Heart left ventricle (tissue), 16 donors: ENCODE measurements around the gene DNTT. TPM values are rescaled to one million over a fixed set of nuclear protein-coding genes. Genes with fewer than 3 reads are reported as not detected.

ENCODE experiments used
- ATAC-seq, 4 donors: fragments of 200-7000 bp; cut with Tn5 transposase; one replicate each; pipeline ENCODE4 v1.9.1; 2020 to 2022; ENCODE audit warnings: moderate library complexity in 4 of 4, mild to moderate bottlenecking in 3 of 4, moderate number of reproducible peaks in 1 of 4
- DNase-seq, 5 donors: peaks; one replicate each; pipeline ENCODE4 v3.0.0-alpha.2; 2020
- H3K27ac ChIP-seq, 12 donors: fragments of 200-600 bp; sonication (generic) in 4 of 12; one replicate each; pipeline versions ENCODE4 v1.5.0 to v1.8.0; 2016 to 2022; ENCODE audit warnings: mild to moderate bottlenecking in 2 of 12
- H3K27me3 ChIP-seq, 9 donors: fragments of 200-600 bp; sonication (generic) in 2 of 9; one replicate each; pipeline versions ENCODE4 v1.5.1 to v1.8.0; 2016 to 2022; ENCODE audit warnings: mild to moderate bottlenecking in 3 of 9
- H3K36me3 ChIP-seq, 9 donors: fragments of 200-600 bp; sonication (generic) in 2 of 9; one replicate each; pipeline versions ENCODE4 v1.5.0 to v1.8.0; 2018 to 2022; ENCODE audit warnings: mild to moderate bottlenecking in 2 of 9
- H3K4me1 ChIP-seq, 12 donors: fragments of 200-600 bp; sonication (generic) in 4 of 12; one replicate each; pipeline versions ENCODE4 v1.5.0 to v1.8.0; 2016 to 2022; ENCODE audit warnings: mild to moderate bottlenecking in 3 of 12
- H3K4me3 ChIP-seq, 12 donors: fragments of 200-600 bp; sonication (generic) in 4 of 12; one replicate each; pipeline versions ENCODE4 v1.5.0 to v1.8.0; 2017 to 2022; ENCODE audit warnings: mild to moderate bottlenecking in 9 of 12, moderate library complexity in 4 of 12
- H3K9me3 ChIP-seq, 12 donors: fragments of 200-600 bp; sonication (generic) in 4 of 12; one replicate each; pipeline versions ENCODE4 v1.5.0 to v1.8.0; 2016 to 2022; ENCODE audit warnings: mild to moderate bottlenecking in 1 of 12
- POLR2A ChIP-seq, 2 donors: fragments of 450-650 bp; IDR thresholded peaks; one replicate each; pipeline ENCODE4 v1.6.1; 2017; ENCODE audit warnings: antibody characterized with exemption in 2 of 2, mild to moderate bottlenecking in 2 of 2, moderate library complexity in 2 of 2
- WGBS, 4 donors: extraction: QIAGEN DNeasy Blood & Tissue Kit in 2 of 4; methylation state at CpG; one replicate each; pipeline versions ENCODE4 v1.1.5 to v1.1.7; 2013 to 2018; 5-methylcytosine and 5-hydroxymethylcytosine counted together
- intact Hi-C, 10 donors: fragments of 100-400 bp; cut with DNase I; formaldehyde crosslinking; loops; one replicate each; pipeline versions ENCODE4 v1.11.1 to v1.14.2; 2022
- polyA plus RNA-seq, 2 donors: library from polyadenylated mRNA; stranded (reverse); fragments of 200-250 nt; gene quantifications; one replicate each; pipeline ENCODE4 v1.2.3, GENCODE V29; 2013
- total RNA-seq, 9 donors: library from RNA; depleted of rRNA in 2 of 9; stranded (reverse); fragments of >200 nt in 2 of 9; fragmentation: NEBNext Ultra II Directional in 3 of 9; extraction: Animal tissue kit (Norgen Biotek cat#: 25700) in 3 of 9; gene quantifications; one replicate each; pipeline versions ENCODE4 v1.1.0 to v1.2.4, GENCODE V29; 2016 to 2023
- TF ChIP-seq, protein P1 (sequence below), 12 donors: fragments of 200-600 bp; sonication (generic) in 4 of 12; IDR thresholded peaks; one replicate each; pipeline versions ENCODE4 v1.5.0 to v1.8.0; 2018 to 2022; ENCODE audit warnings: antibody characterized with exemption in 12 of 12, mild to moderate bottlenecking in 5 of 12
- donor health status: ischemic (EF 13 %, LVEDD 7.1; RV severe dilation, severe dysfunction).
- donor health status: healthy with polysubstance abuse.
- donor health status: DM: no; HTN: yes; CAD: no.
- donor health status: DM: no; HTN: no; CAD: no.
- donor health status: ischemic (EF 25% LVEDD 6.9; RV normal size, moderate dysfunction).
- donor health status: ischemic (EF 25% LVEDD 5.7; RV mildly dilated, moderate dysfunction).
- donor health status: healthy.
- donor health status: DM: yes; HTN: yes; CAD: no.
- donor health status: ischemic (EF 35%, LVEDD 5.7; RV mildly dilated, moderate dysfunction).
- donor health status: nonischemic (EF 11% LVEDD 7.7; RV severe dilation, severe dysfunction).
- donor health status: DM: yes; HTN: yes; CAD: no.
- donor health status: PGD.
- donor health status: ischemic (EF 29% LVEDD 5.4; RV normal size, mild dysfunction).
- donor health status: nonischemic (EF 23%, LVEDD 6.1; RV moderate dilation, normal function).

DNTT gene
- total and polyA plus RNA-seq, 11 donors, result not detected

- DNase-seq (no peak), ATAC-seq (no peak)
- no peaks in the 10 kb centered on the region for H3K36me3 ChIP-seq
- intact Hi-C loops, result no loop called here
- no peak overlapping the region for H3K27ac ChIP-seq
- no peak overlapping the region for H3K4me3 ChIP-seq
- TF ChIP-seq, protein P1, sequence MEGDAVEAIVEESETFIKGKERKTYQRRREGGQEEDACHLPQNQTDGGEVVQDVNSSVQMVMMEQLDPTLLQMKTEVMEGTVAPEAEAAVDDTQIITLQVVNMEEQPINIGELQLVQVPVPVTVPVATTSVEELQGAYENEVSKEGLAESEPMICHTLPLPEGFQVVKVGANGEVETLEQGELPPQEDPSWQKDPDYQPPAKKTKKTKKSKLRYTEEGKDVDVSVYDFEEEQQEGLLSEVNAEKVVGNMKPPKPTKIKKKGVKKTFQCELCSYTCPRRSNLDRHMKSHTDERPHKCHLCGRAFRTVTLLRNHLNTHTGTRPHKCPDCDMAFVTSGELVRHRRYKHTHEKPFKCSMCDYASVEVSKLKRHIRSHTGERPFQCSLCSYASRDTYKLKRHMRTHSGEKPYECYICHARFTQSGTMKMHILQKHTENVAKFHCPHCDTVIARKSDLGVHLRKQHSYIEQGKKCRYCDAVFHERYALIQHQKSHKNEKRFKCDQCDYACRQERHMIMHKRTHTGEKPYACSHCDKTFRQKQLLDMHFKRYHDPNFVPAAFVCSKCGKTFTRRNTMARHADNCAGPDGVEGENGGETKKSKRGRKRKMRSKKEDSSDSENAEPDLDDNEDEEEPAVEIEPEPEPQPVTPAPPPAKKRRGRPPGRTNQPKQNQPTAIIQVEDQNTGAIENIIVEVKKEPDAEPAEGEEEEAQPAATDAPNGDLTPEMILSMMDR (IDR thresholded peaks at IDR 0.05), result no peak
- no peak for TF ChIP-seq POLR2A (IDR thresholded peaks at IDR 0.05)
- H3K27me3 ChIP-seq, result peaks cover 0 to 14% (median 0%) of the 10 kb centered on the region in 9 donors
- H3K9me3 ChIP-seq, result no peaks in the 10 kb centered on the region
- no peaks in the 10 kb centered on the region for H3K4me1 ChIP-seq
- WGBS, 4 donors, result 88 to 95% (median 93%) methylated on average over 6 of the region's 6 CpGs
Measured at GRCh38 chr10:96360331-96360730, 56.1 kb downstream of the DNTT start.

GRCh38 chr10:96360766-96361165 lies 56.5 kb downstream of the DNTT start:
- no peak overlapping the region for H3K27ac ChIP-seq
- H3K4me3 ChIP-seq, result no peak overlapping the region
- no peaks in the 10 kb centered on the region for H3K9me3 ChIP-seq
- H3K36me3 ChIP-seq, result no peaks in the 10 kb centered on the region
- no peak for DNase-seq
- peaks cover 0 to 12% (median 0%) of the 10 kb centered on the region in 9 donors for H3K27me3 ChIP-seq
- H3K4me1 ChIP-seq, result no peaks in the 10 kb centered on the region
- 56 to 68% (median 62%) methylated on average over 3 of the region's 3 CpGs for WGBS, 4 donors
- TF ChIP-seq, protein P1 (IDR thresholded peaks at IDR 0.05), result no peak
- no peak for TF ChIP-seq POLR2A (IDR thresholded peaks at IDR 0.05)
- ATAC-seq, result no peak
- intact Hi-C loops, result no loop called here

DNA sequence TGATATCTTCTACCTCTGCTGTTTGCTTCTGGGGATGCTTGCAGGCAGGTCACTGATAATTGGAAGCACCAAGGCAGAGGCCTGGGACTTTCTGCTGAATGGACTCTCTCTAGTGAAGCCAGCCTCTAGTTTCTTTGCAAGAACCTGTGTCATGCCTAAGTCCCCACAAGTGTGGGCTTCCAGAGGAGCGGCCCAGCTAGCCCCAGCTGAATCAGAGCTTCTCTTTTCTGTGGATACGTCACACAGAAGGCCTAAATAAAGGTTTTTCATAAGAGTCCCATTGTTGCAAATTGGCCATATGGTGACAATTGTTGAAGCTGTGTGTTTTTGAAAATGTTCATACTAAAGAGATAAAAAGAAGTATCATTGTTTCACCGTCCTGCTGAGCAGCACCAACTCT lies 61.3 kb downstream of the DNTT start:
- peaks cover 0 to 11% (median 0%) of the 10 kb centered on the region in 12 donors for H3K4me1 ChIP-seq
- H3K9me3 ChIP-seq, result no peaks in the 10 kb centered on the region
- H3K27ac ChIP-seq, result no peak overlapping the region
- H3K4me3 ChIP-seq, result no peak overlapping the region
- H3K27me3 ChIP-seq, result no peaks in the 10 kb centered on the region
- no peaks in the 10 kb centered on the region for H3K36me3 ChIP-seq
- TF ChIP-seq, protein P1 (IDR thresholded peaks at IDR 0.05), result no peak
- TF ChIP-seq POLR2A (IDR thresholded peaks at IDR 0.05), result no peak
- ATAC-seq (no peak), DNase-seq (no peak)
- intact Hi-C loops, result no loop called here
- 81 to 92% (median 86%) methylated on average over 3 of the region's 3 CpGs for WGBS, 4 donors

DNA sequence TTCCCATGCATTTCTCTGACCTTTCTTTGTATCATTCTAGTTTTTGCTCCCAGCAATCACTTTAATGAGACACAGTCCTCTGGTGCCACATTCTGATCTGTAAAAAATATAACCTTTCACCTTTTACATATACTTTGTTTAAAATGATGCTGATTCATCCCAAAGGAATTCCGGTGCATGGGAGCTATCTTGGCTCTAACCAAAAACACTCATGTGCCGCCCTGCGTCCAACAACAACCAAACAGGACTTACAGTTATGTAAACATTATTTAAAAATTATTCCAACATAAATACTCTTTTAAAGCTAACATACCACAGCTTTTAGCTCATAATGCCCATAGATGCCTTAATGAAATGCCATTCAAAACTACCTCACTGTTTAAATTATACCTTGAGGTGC lies 62.3 kb downstream of the DNTT start:
- intact Hi-C loops, result no loop called here
- Histone ChIP-seq H3K36me3 (no peaks in the 10 kb centered on the region), H3K4me3 (no peak overlapping the region), H3K27ac (no peak overlapping the region), H3K4me1 (peaks cover 0 to 14% (median 0%) of the 10 kb centered on the region in 12 donors), H3K9me3 (no peaks in the 10 kb centered on the region), H3K27me3 (no peaks in the 10 kb centered on the region)
- DNase-seq (no peak), ATAC-seq (no peak)
- WGBS, 4 donors, result 82 to 88% (median 87%) methylated on average over 3 of the region's 3 CpGs
- TF ChIP-seq POLR2A (IDR thresholded peaks at IDR 0.05), result no peak
- TF ChIP-seq, protein P1 (IDR thresholded peaks at IDR 0.05), result no peak
